ENCODE results near the gene TMEM163.

- TF ChIP-seq POLR2A (IDR thresholded peaks at IDR 0.05), result no peak
- TF ChIP-seq CTCF (IDR thresholded peaks at IDR 0.05), result no peak
These were observed 52.9 kb downstream of the TMEM163 start for GRCh38 chr2:134665727-134666506.
